ENCODE data around the gene TSSK1B.

TSSK1B gene

GRCh38 chr5:113446358-113446927, 11.7 kb upstream of the TSSK1B start:
- Histone ChIP-seq H3K36me3 (replicated peaks in 1 of 2; ENCODE audit: control insufficient read depth in 2 of 2, insufficient read depth in 2 of 2, low read length in 2 of 2) (no peaks in the 10 kb centered on the region), H2BK12ac (ENCODE audit: low read length) (no peak overlapping the region), H3K9me3 (replicated peaks in 1 of 2; ENCODE audit: control insufficient read depth in 2 of 2, insufficient read depth in 1 of 2, low read depth in 1 of 2, low read length in 2 of 2) (no peaks in the 10 kb centered on the region), H3K23ac (ENCODE audit: low read depth, low read length, poor library complexity) (no peak overlapping the region), H3K27me3 (ENCODE audit: control insufficient read depth in 3 of 3, insufficient read depth in 3 of 3, low read depth in 1 of 3, low read length in 3 of 3) (no peaks in the 10 kb centered on the region), H3K79me1 (ENCODE audit: low read depth, low read length) (no peaks in the 10 kb centered on the region), H3K18ac (ENCODE audit: low read length) (no peak overlapping the region), H3K4me2 (ENCODE audit: insufficient read depth, low read length, poor library complexity, severe bottlenecking) (no peak overlapping the region), H3K27ac (replicated peaks; ENCODE audit: low read length) (no peak overlapping the region), H3K4me3 (ENCODE audit: low read length in 2 of 2) (no peak overlapping the region), H2BK15ac (ENCODE audit: low read length) (no peak overlapping the region), H3K14ac (ENCODE audit: low read length) (no peak overlapping the region), H3K9ac (ENCODE audit: low read depth, low read length, poor library complexity) (no peak overlapping the region), H3K4me1 (ENCODE audit: control insufficient read depth in 2 of 2, insufficient read depth in 1 of 2, low read depth in 1 of 2, low read length in 2 of 2) (no peaks in the 10 kb centered on the region), H4K8ac (ENCODE audit: low read depth, low read length) (no peak overlapping the region), H2AFZ (ENCODE audit: low read length) (no peak overlapping the region), H3K4ac (ENCODE audit: low read length) (no peak overlapping the region), H4K91ac (ENCODE audit: low read depth, low read length, poor library complexity) (no peak overlapping the region), H2BK5ac (ENCODE audit: low read length) (no peak overlapping the region), H2AK5ac (ENCODE audit: low read depth, low read length) (no peak overlapping the region), H2BK120ac (ENCODE audit: low read depth, low read length) (no peak overlapping the region)
- no CpG with 5 or more reads among the region's 2 CpGs for WGBS, 2 donors (ENCODE audit: extremely low coverage in 2 of 2, insufficient read length in 2 of 2, insufficient replicate concordance in 1 of 2)
- DNase-seq (ENCODE audit: low spot score) = no peak

GRCh38 chr5:113437111-113437510, 2.3 kb upstream of the TSSK1B start:
- Histone ChIP-seq H4K8ac (ENCODE audit: low read depth, low read length) (no peak overlapping the region), H2BK5ac (ENCODE audit: low read length) (no peak overlapping the region), H2AFZ (ENCODE audit: low read length) (no peak overlapping the region), H3K9me3 (replicated peaks in 1 of 2; ENCODE audit: control insufficient read depth in 2 of 2, insufficient read depth in 1 of 2, low read depth in 1 of 2, low read length in 2 of 2) (no peaks in the 10 kb centered on the region), H3K4me3 (ENCODE audit: low read length in 2 of 2) (no peak overlapping the region), H2BK12ac (ENCODE audit: low read length) (no peak overlapping the region), H3K4ac (ENCODE audit: low read length) (no peak overlapping the region), H2BK15ac (ENCODE audit: low read length) (no peak overlapping the region), H3K23ac (ENCODE audit: low read depth, low read length, poor library complexity) (no peak overlapping the region), H3K4me1 (ENCODE audit: control insufficient read depth in 2 of 2, insufficient read depth in 1 of 2, low read depth in 1 of 2, low read length in 2 of 2) (peaks cover 0 to 1% of the 10 kb centered on the region in 2 donors), H3K27me3 (ENCODE audit: control insufficient read depth in 3 of 3, insufficient read depth in 3 of 3, low read depth in 1 of 3, low read length in 3 of 3) (peaks cover 0 to 4% (median 0%) of the 10 kb centered on the region in 3 experiments), H3K18ac (ENCODE audit: low read length) (no peak overlapping the region), H4K91ac (ENCODE audit: low read depth, low read length, poor library complexity) (no peak overlapping the region), H2BK120ac (ENCODE audit: low read depth, low read length) (no peak overlapping the region), H3K79me1 (ENCODE audit: low read depth, low read length) (no peaks in the 10 kb centered on the region), H3K4me2 (ENCODE audit: insufficient read depth, low read length, poor library complexity, severe bottlenecking) (no peak overlapping the region), H3K36me3 (replicated peaks in 1 of 2; ENCODE audit: control insufficient read depth in 2 of 2, insufficient read depth in 2 of 2, low read length in 2 of 2) (no peaks in the 10 kb centered on the region), H3K14ac (ENCODE audit: low read length) (no peak overlapping the region), H3K27ac (replicated peaks; ENCODE audit: low read length) (no peak overlapping the region), H2AK5ac (ENCODE audit: low read depth, low read length) (no peak overlapping the region), H3K9ac (ENCODE audit: low read depth, low read length, poor library complexity) (no peak overlapping the region)
- no CpG with 5 or more reads among the region's 1 CpG for whole genome bisulfite sequencing, 2 donors (ENCODE audit: extremely low coverage in 2 of 2, insufficient read length in 2 of 2, insufficient replicate concordance in 1 of 2)
- DNase-seq (ENCODE audit: low spot score) = no peak

- no peak overlapping the region for H2BK5ac ChIP-seq (ENCODE audit: low read length)
- no peak overlapping the region for H2BK120ac ChIP-seq (ENCODE audit: low read depth, low read length)
- no peaks in the 10 kb centered on the region for H3K9me3 ChIP-seq (replicated peaks in 1 of 2; ENCODE audit: control insufficient read depth in 2 of 2, insufficient read depth in 1 of 2, low read depth in 1 of 2, low read length in 2 of 2)
- H2BK12ac ChIP-seq (ENCODE audit: low read length) = no peak overlapping the region
- DNase-seq (ENCODE audit: low spot score) = no peak
- H2AK5ac ChIP-seq (ENCODE audit: low read depth, low read length) = no peak overlapping the region
- H3K36me3 ChIP-seq (replicated peaks in 1 of 2; ENCODE audit: control insufficient read depth in 2 of 2, insufficient read depth in 2 of 2, low read length in 2 of 2) = no peaks in the 10 kb centered on the region
- no peak overlapping the region for H3K27ac ChIP-seq (replicated peaks; ENCODE audit: low read length)
- H3K4me3 ChIP-seq (ENCODE audit: low read length in 2 of 2) = no peak overlapping the region
- peak overlapping the region; percentile 63 for H3K9ac ChIP-seq (ENCODE audit: low read depth, low read length, poor library complexity)
- no peaks in the 10 kb centered on the region for H3K79me1 ChIP-seq (ENCODE audit: low read depth, low read length)
- H3K4ac ChIP-seq (ENCODE audit: low read length) = no peak overlapping the region
- H4K91ac ChIP-seq (ENCODE audit: low read depth, low read length, poor library complexity) = no peak overlapping the region
- no peak overlapping the region for H3K4me2 ChIP-seq (ENCODE audit: insufficient read depth, low read length, poor library complexity, severe bottlenecking)
- H3K27me3 ChIP-seq (ENCODE audit: control insufficient read depth in 3 of 3, insufficient read depth in 3 of 3, low read depth in 1 of 3, low read length in 3 of 3) = peaks cover 0 to 4% (median 0%) of the 10 kb centered on the region in 3 experiments
- no peak overlapping the region for H2BK15ac ChIP-seq (ENCODE audit: low read length)
- no peak overlapping the region for H3K23ac ChIP-seq (ENCODE audit: low read depth, low read length, poor library complexity)
- H3K4me1 ChIP-seq (ENCODE audit: control insufficient read depth in 2 of 2, insufficient read depth in 1 of 2, low read depth in 1 of 2, low read length in 2 of 2) = peaks cover 0 to 1% of the 10 kb centered on the region in 2 donors
- H4K8ac ChIP-seq (ENCODE audit: low read depth, low read length) = no peak overlapping the region
- H2AFZ ChIP-seq (ENCODE audit: low read length) = no peak overlapping the region
- H3K18ac ChIP-seq (ENCODE audit: low read length) = peak overlapping the region; percentile 45
- WGBS, 2 donors (ENCODE audit: extremely low coverage in 2 of 2, insufficient read length in 2 of 2, insufficient replicate concordance in 1 of 2) = no CpG with 5 or more reads among the region's 4 CpGs
- H3K14ac ChIP-seq (ENCODE audit: low read length) = no peak overlapping the region
These were observed 786 bp upstream of the TSSK1B start for GRCh38 chr5:113435575-113435974.

- H4K91ac ChIP-seq (ENCODE audit: low read depth, low read length, poor library complexity) = no peak overlapping the region
- peak overlapping the region; percentile 56 for H3K23ac ChIP-seq (ENCODE audit: low read depth, low read length, poor library complexity)
- H3K4me3 ChIP-seq (ENCODE audit: low read length in 2 of 2) = no peak overlapping the region
- no peaks in the 10 kb centered on the region for H3K79me1 ChIP-seq (ENCODE audit: low read depth, low read length)
- peaks cover 0 to 3% (median 0%) of the 10 kb centered on the region in 3 experiments for H3K27me3 ChIP-seq (ENCODE audit: control insufficient read depth in 3 of 3, insufficient read depth in 3 of 3, low read depth in 1 of 3, low read length in 3 of 3)
- no peak overlapping the region for H3K4me2 ChIP-seq (ENCODE audit: insufficient read depth, low read length, poor library complexity, severe bottlenecking)
- no peak overlapping the region for H2BK5ac ChIP-seq (ENCODE audit: low read length)
- no CpG with 5 or more reads among the region's 38 CpGs for WGBS, 2 donors (ENCODE audit: extremely low coverage in 2 of 2, insufficient read length in 2 of 2, insufficient replicate concordance in 1 of 2)
- no peaks in the 10 kb centered on the region for H3K36me3 ChIP-seq (replicated peaks in 1 of 2; ENCODE audit: control insufficient read depth in 2 of 2, insufficient read depth in 2 of 2, low read length in 2 of 2)
- H3K14ac ChIP-seq (ENCODE audit: low read length) = peak overlapping the region; percentile 95
- H3K9ac ChIP-seq (ENCODE audit: low read depth, low read length, poor library complexity) = no peak overlapping the region
- no peak for DNase-seq (ENCODE audit: low spot score)
- H3K27ac ChIP-seq (replicated peaks; ENCODE audit: low read length) = no peak overlapping the region
- no peaks in the 10 kb centered on the region for H3K9me3 ChIP-seq (replicated peaks in 1 of 2; ENCODE audit: control insufficient read depth in 2 of 2, insufficient read depth in 1 of 2, low read depth in 1 of 2, low read length in 2 of 2)
- H2BK12ac ChIP-seq (ENCODE audit: low read length) = no peak overlapping the region
- peaks cover 0 to under 1% of the 10 kb centered on the region in 2 donors for H3K4me1 ChIP-seq (ENCODE audit: control insufficient read depth in 2 of 2, insufficient read depth in 1 of 2, low read depth in 1 of 2, low read length in 2 of 2)
- H4K8ac ChIP-seq (ENCODE audit: low read depth, low read length) = no peak overlapping the region
- no peak overlapping the region for H2AFZ ChIP-seq (ENCODE audit: low read length)
- no peak overlapping the region for H3K4ac ChIP-seq (ENCODE audit: low read length)
- no peak overlapping the region for H2BK120ac ChIP-seq (ENCODE audit: low read depth, low read length)
- no peak overlapping the region for H2AK5ac ChIP-seq (ENCODE audit: low read depth, low read length)
- peak overlapping the region; percentile 29 for H3K18ac ChIP-seq (ENCODE audit: low read length)
- H2BK15ac ChIP-seq (ENCODE audit: low read length) = no peak overlapping the region
These were observed 752 bp downstream of the TSSK1B start for GRCh38 chr5:113433862-113434612.

Measured in neuronal stem cell (in vitro differentiated cells).